Hematopoietic multipotent progenitor cell treated with erythropoietin and hydrocortisone succinate and interleukin-3 and kit ligand, for 4 days (in vitro differentiated cells): ENCODE data around the gene GUK1.
"Not testable (repeated sequence)": the region's sequence is repeated elsewhere in the genome, so short reads cannot be mapped to it uniquely, and the experiment has no call there.

Experiments
- DNase-seq: peaks from one replicate; pipeline ENCODE4 v3.0.0-alpha.2; 2015

The GUK1 gene

GRCh38 chr1:228105270-228105995 lies 34.6 kb upstream of the GUK1 start:
- DNase-seq = no peak

- no peak for DNase-seq
Measured at GRCh38 chr1:228105996-228106799, 33.9 kb upstream of the GUK1 start.

GRCh38 chr1:228106800-228107054 lies 33.4 kb upstream of the GUK1 start:
- no peak for DNase-seq

- no peak for DNase-seq
Measured at GRCh38 chr1:228107636-228108035, 32.4 kb upstream of the GUK1 start.

- DNase-seq = no peak
Measured at GRCh38 chr1:228108055-228108690, 31.9 kb upstream of the GUK1 start.

GRCh38 chr1:228108742-228109072 lies 31.4 kb upstream of the GUK1 start:
- no peak for DNase-seq

- DNase-seq = peak; percentile 98
Measured at GRCh38 chr1:228109073-228109961, 30.8 kb upstream of the GUK1 start, which contains the start of gene MRPL55. MRPL55 (minus strand) TSS chr1:228109299; CDS start chr1:228108260, 1,039 bp downstream.

- DNase-seq = no peak
Measured at GRCh38 chr1:228109962-228110488, 30.1 kb upstream of the GUK1 start.

- no peak for DNase-seq
Measured at GRCh38 chr1:228110556-228110955, 29.5 kb upstream of the GUK1 start.

GRCh38 chr1:228111315-228111714 lies 28.8 kb upstream of the GUK1 start:
- DNase-seq = not testable (repeated sequence)

GRCh38 chr1:228112167-228112566 lies 27.9 kb upstream of the GUK1 start:
- no peak for DNase-seq

- no peak for DNase-seq
Measured at GRCh38 chr1:228112617-228113016, 27.5 kb upstream of the GUK1 start.

- DNase-seq = no peak
Measured at GRCh38 chr1:228114827-228115226, 25.3 kb upstream of the GUK1 start.

- no peak for DNase-seq
Measured at GRCh38 chr1:228117335-228117734, 22.7 kb upstream of the GUK1 start.

- no peak for DNase-seq
Measured at GRCh38 chr1:228118040-228118439, 22.0 kb upstream of the GUK1 start.

GRCh38 chr1:228120351-228120750 lies 19.7 kb upstream of the GUK1 start:
- no peak for DNase-seq

GRCh38 chr1:228120857-228121489 lies 19.1 kb upstream of the GUK1 start:
- DNase-seq = no peak

- no peak for DNase-seq
Measured at GRCh38 chr1:228122921-228123441, 17.1 kb upstream of the GUK1 start.

GRCh38 chr1:228123505-228123904 lies 16.6 kb upstream of the GUK1 start:
- no peak for DNase-seq

- no peak for DNase-seq
Measured at GRCh38 chr1:228125185-228125584, 14.9 kb upstream of the GUK1 start.

- DNase-seq = no peak
Measured at GRCh38 chr1:228131766-228132165, 8.3 kb upstream of the GUK1 start.

- no peak for DNase-seq
Measured at GRCh38 chr1:228134591-228134990, 5.5 kb upstream of the GUK1 start.
